ENCODE measurements around the gene HSPA8. TPM values are rescaled to one million over a fixed set of nuclear protein-coding genes. Genes with fewer than 3 reads are reported as not detected.
A peak's percentile ranks its signal among the peaks of the same experiment; 100 is the strongest.

HSPA8 gene
- total RNA-seq, 2 donors from 2014 or later = 565 to 901 TPM

DNA sequence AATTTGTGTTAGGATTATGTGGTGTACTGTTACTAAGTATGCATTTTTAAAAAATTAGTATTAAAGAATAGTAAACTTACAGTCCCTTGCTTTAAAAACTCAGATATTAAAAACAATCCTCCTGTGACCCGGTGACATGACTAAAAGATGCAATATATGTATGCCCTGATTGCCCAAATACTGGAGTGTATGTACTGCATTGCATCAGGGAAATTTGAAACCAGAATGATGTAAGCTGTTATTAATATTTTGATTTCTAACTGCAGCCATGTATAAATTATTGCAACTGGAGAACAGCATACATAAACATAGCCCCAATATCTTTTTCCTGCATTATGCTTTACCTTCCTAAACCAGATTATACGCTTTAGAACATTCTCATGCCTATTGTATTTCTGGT lies 3.7 kb upstream of the HSPA8 start:
- no peaks in the 10 kb centered on the region for H3K36me3 ChIP-seq
- H3K4me3 ChIP-seq = no peak overlapping the region
- H3K27me3 ChIP-seq = no peaks in the 10 kb centered on the region
- H3K4me1 ChIP-seq = no peaks in the 10 kb centered on the region
- no peak overlapping the region for H3K9ac ChIP-seq (ENCODE audit: low read depth in 2 of 2, low read length in 2 of 2)
- no peak for TF ChIP-seq CTCF (IDR thresholded peaks at IDR 0.05)
- no peak for DNase-seq
- no peaks in the 10 kb centered on the region for H3K9me3 ChIP-seq
- H3K27ac ChIP-seq = no peak overlapping the region
- intact Hi-C loops (cut with DNase I) = no loop called here

DNA sequence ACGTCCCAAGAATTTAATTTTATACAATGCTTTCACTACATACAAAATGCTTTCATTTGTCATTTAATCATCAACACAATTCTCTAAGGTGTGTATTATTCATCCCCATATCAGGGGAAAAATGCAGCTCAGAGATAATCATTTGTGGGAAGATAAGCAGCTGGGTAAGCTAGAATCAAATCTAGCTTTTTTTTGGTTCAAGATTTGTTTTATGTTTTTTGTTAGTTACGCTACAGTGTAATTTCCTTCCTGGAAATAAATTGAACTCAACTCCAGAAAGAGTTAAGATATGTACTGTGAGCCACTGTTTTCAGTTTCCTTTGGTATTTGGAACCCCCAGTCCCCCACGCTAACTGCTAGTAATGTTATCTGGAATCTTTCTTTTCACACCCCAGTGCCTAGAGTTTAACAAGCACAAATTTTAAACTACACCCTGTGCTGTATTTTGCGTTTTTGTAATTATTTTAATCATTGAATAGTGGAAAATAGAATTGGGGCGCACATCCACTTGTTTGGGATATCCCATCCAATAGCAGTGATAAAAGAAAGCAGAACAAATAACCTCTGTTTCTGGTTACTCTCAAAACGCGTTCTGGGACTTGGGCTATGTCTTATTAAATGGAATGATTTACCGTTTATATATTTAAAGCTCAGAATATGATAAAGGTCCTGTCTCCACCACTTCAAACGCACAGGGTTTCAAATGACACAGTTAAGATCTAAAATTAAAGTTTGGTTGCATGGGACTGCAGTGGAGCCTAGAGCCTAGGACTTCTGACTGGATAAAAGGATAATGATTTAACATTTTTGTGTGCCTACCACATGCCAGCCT lies 2.1 kb upstream of the HSPA8 start:
- Histone ChIP-seq H3K27ac (peak overlapping the region; percentile 100), H3K27me3 (no peaks in the 10 kb centered on the region), H3K9me3 (no peaks in the 10 kb centered on the region), H3K9ac (ENCODE audit: low read depth in 2 of 2, low read length in 2 of 2) (peak overlapping the region in 1 of 2 donors; percentile 81), H3K4me3 (peak overlapping the region; percentile 73), H3K4me1 (peaks cover 4% of the 10 kb centered on the region), H3K36me3 (peaks cover 3% of the 10 kb centered on the region)
- DNase-seq = no peak
- TF ChIP-seq CTCF (IDR thresholded peaks at IDR 0.05) = no peak
- intact Hi-C loops (cut with DNase I) = no loop called here

GRCh38 chr11:123062892-123063825 lies 1.2 kb upstream of the HSPA8 start:
- no peak for TF ChIP-seq CTCF (IDR thresholded peaks at IDR 0.05)

GRCh38 chr11:123062158-123062891 lies 389 bp upstream of the HSPA8 start:
- Histone ChIP-seq H3K36me3 (peaks cover 7% of the 10 kb centered on the region), H3K9ac (ENCODE audit: low read depth in 2 of 2, low read length in 2 of 2) (peak overlapping the region; percentile 95 to 96), H3K27ac (peak overlapping the region; percentile 100), H3K4me1 (peaks cover 13% of the 10 kb centered on the region), H3K9me3 (no peaks in the 10 kb centered on the region), H3K27me3 (no peaks in the 10 kb centered on the region), H3K4me3 (peak overlapping the region; percentile 73)
- DNase-seq = peak; percentile 98
- no peak for TF ChIP-seq CTCF (IDR thresholded peaks at IDR 0.05)
- intact Hi-C loops (cut with DNase I) = no loop called here

More at GRCh38 chr11:123062892-123063825, 1.2 kb upstream of the HSPA8 start:
- peak; percentile 53 for DNase-seq
- Histone ChIP-seq H3K4me1 (peaks cover 13% of the 10 kb centered on the region), H3K27me3 (no peaks in the 10 kb centered on the region), H3K36me3 (peaks cover 7% of the 10 kb centered on the region), H3K9ac (ENCODE audit: low read depth in 2 of 2, low read length in 2 of 2) (peak overlapping the region; percentile 81 to 94), H3K27ac (peak overlapping the region; percentile 100), H3K9me3 (no peaks in the 10 kb centered on the region), H3K4me3 (peak overlapping the region; percentile 73)
- intact Hi-C loops (cut with DNase I) = no loop called here

Measured in colonic mucosa (tissue), 4 donors.